HEK293 (cell line): ENCODE results near the gene ZCCHC17.

Experiments used
- CTCF ChIA-PET: fragments of 350-600 bp; formaldehyde crosslinking; extraction: SDS; loops from one replicate; lab custom pipeline; 2021; ENCODE audit warnings: antibody characterized with exemption; lab: Yijun Ruan, JAX
- POLR2A ChIA-PET: fragments of 300-600 bp; formaldehyde crosslinking; extraction: SDS; loops from one replicate; lab custom pipeline; 2020; ENCODE audit warnings: antibody characterized with exemption, inconsistent platforms; lab: Yijun Ruan, JAX
- H3K27ac ChIP-seq: fragments of 200-500 bp; sonication (Bioruptor generic); 2 replicates; pipeline ENCODE4 v1.5.1; 2014; ENCODE audit warnings: low read depth, low read length, control low read depth, inconsistent platforms; ENCODE audit errors: extremely low read depth
- H3K36me3 ChIP-seq, 2 experiments: fragments of 200-500 bp in 1 of 2; sonication (Bioruptor generic) in 1 of 2; 1 replicate in 1 of 2; 2 replicates in 1 of 2; pipeline ENCODE4 v1.5.1; 2014 to 2017; ENCODE audit warnings: inconsistent platforms in 2 of 2, low read length in 2 of 2; ENCODE audit not compliant: control insufficient read depth in 2 of 2, insufficient read depth in 1 of 2
- H3K4me1 ChIP-seq: fragments of 200-500 bp; sonication (Bioruptor generic); 2 replicates; pipeline ENCODE4 v1.5.1; 2014; ENCODE audit warnings: mild to moderate bottlenecking, low read length, inconsistent platforms; ENCODE audit not compliant: control insufficient read depth, insufficient read depth
- H3K4me3 ChIP-seq: 2 replicates; pipeline ENCODE4 v1.5.1; 2011; ENCODE audit warnings: low read depth, mild to moderate bottlenecking, control low read depth, low read length, moderate library complexity
- H3K9me3 ChIP-seq: fragments of 200-500 bp; sonication (Bioruptor generic); 2 replicates; pipeline ENCODE4 v1.5.1; 2014; ENCODE audit warnings: low read depth, low read length, inconsistent platforms; ENCODE audit not compliant: control insufficient read depth, insufficient read depth
- KLF17 ChIP-seq: fragments of 450-650 bp; formaldehyde crosslinking; IDR thresholded peaks from 2 replicates; pipeline ENCODE4 v1.5.1; 2016; ENCODE audit warnings: missing biosample characterization, missing genetic modification characterization
- TCF7L2 ChIP-seq: IDR thresholded peaks from 2 replicates; pipeline ENCODE4 v1.6.1; 2011; ENCODE audit warnings: low read depth, mild to moderate bottlenecking, inconsistent platforms, low read length, moderate library complexity, borderline replicate concordance
- ZBTB11 ChIP-seq: fragments of 450-650 bp; formaldehyde crosslinking; conservative IDR thresholded peaks from 2 replicates; pipeline ENCODE4 v1.5.1; 2016; ENCODE audit warnings: low read depth, missing biosample characterization, missing genetic modification characterization
- ZEB2 ChIP-seq: fragments of 450-650 bp; formaldehyde crosslinking; IDR thresholded peaks from 2 replicates; pipeline ENCODE4 v1.5.1; 2016; ENCODE audit warnings: missing biosample characterization, missing genetic modification characterization
- ZFP69B ChIP-seq: fragments of 450-650 bp; formaldehyde crosslinking; IDR thresholded peaks from 2 replicates; pipeline ENCODE4 v1.5.1; 2016; ENCODE audit warnings: missing biosample characterization, missing genetic modification characterization
- ZNF140 ChIP-seq: fragments of 450-650 bp; formaldehyde crosslinking; IDR thresholded peaks from 2 replicates; pipeline ENCODE4 v1.5.1; 2016; ENCODE audit warnings: missing biosample characterization, missing genetic modification characterization
- ZNF292 ChIP-seq: fragments of 450-650 bp; formaldehyde crosslinking; IDR thresholded peaks from 2 replicates; pipeline ENCODE4 v1.5.1; 2016; ENCODE audit warnings: low read depth, missing biosample characterization, missing genetic modification characterization, borderline replicate concordance
- ZNF473 ChIP-seq: fragments of 450-650 bp; formaldehyde crosslinking; IDR thresholded peaks from 2 replicates; pipeline ENCODE4 v1.5.1; 2017; ENCODE audit warnings: missing biosample characterization, missing genetic modification characterization
- ZNF529 ChIP-seq: fragments of 450-650 bp; formaldehyde crosslinking; IDR thresholded peaks from 2 replicates; pipeline ENCODE4 v1.5.1; 2017; ENCODE audit warnings: missing genetic modification characterization, missing biosample characterization; ENCODE audit not compliant: insufficient replicate concordance
- ZNF629 ChIP-seq: fragments of 450-650 bp; formaldehyde crosslinking; IDR thresholded peaks from 2 replicates; pipeline ENCODE4 v1.5.1; 2017; ENCODE audit warnings: missing biosample characterization, missing genetic modification characterization
- ZNF654 ChIP-seq: fragments of 450-650 bp; formaldehyde crosslinking; IDR thresholded peaks from 2 replicates; pipeline ENCODE4 v1.5.1; 2016; ENCODE audit warnings: low read depth, missing biosample characterization, missing genetic modification characterization
- ZNF660 ChIP-seq: fragments of 450-650 bp; IDR thresholded peaks from 2 replicates; pipeline ENCODE4 v1.5.1; 2018; ENCODE audit warnings: missing biosample characterization, mild to moderate bottlenecking, missing genetic modification characterization
- ZNF747 ChIP-seq: fragments of 450-650 bp; formaldehyde crosslinking; IDR thresholded peaks from 2 replicates; pipeline ENCODE4 v1.5.1; 2016; ENCODE audit warnings: missing biosample characterization, missing genetic modification characterization
- TF ChIP-seq, protein P1 (sequence below): fragments of 450-650 bp; formaldehyde crosslinking; IDR thresholded peaks from 2 replicates; pipeline ENCODE4 v1.5.1; 2016; ENCODE audit warnings: missing biosample characterization, missing genetic modification characterization
- TF ChIP-seq, protein P2 (sequence below): fragments of 450-650 bp; formaldehyde crosslinking; IDR thresholded peaks from 2 replicates; pipeline ENCODE4 v1.5.1; 2017; ENCODE audit warnings: missing biosample characterization, missing genetic modification characterization
- TF ChIP-seq, protein P3 (sequence below): fragments of 450-650 bp; formaldehyde crosslinking; IDR thresholded peaks from 2 replicates; pipeline ENCODE4 v1.5.1; 2017; ENCODE audit warnings: missing biosample characterization, missing genetic modification characterization
- TF ChIP-seq, protein P4 (sequence below): fragments of 450-650 bp; formaldehyde crosslinking; IDR thresholded peaks from 2 replicates; pipeline ENCODE4 v1.5.1; 2016; ENCODE audit warnings: missing biosample characterization, missing genetic modification characterization

ZCCHC17 gene

DNA sequence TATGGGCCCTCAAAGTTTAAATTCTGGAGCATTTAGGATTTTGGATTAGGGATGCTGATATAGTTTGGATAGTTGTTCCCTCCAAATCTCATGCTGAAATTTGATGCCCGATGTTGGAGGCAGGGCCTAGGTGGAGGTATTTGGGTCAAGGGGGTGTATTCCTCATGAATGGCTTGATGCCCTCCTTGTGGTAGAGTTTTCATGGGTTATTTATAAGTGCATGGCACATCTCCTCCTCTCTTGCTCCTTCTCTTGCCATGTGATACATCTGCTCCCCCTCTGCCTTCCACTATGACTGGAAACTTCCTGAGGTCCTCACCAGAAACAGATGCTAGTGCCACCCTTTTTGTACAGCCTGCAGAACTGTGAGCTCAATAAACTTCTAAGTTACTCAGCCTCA lies 39.6 kb upstream of the ZCCHC17 start:
- CTCF ChIA-PET: no interaction called here
- H3K4me3 ChIP-seq: no peak overlapping the region
- H3K4me1 ChIP-seq: no peaks in the 10 kb centered on the region
- H3K9me3 ChIP-seq: no peaks in the 10 kb centered on the region
- H3K27ac ChIP-seq: no peak overlapping the region
- POLR2A ChIA-PET: interaction anchor here (0.7 kb wide), 1 partner anchor 734 kb away, joined by 3 read pairs; no protein-coding TSS in a partner anchor
- peaks cover 8 to 52% of the 10 kb centered on the region in 2 experiments for H3K36me3 ChIP-seq
- TF ChIP-seq, protein P1, sequence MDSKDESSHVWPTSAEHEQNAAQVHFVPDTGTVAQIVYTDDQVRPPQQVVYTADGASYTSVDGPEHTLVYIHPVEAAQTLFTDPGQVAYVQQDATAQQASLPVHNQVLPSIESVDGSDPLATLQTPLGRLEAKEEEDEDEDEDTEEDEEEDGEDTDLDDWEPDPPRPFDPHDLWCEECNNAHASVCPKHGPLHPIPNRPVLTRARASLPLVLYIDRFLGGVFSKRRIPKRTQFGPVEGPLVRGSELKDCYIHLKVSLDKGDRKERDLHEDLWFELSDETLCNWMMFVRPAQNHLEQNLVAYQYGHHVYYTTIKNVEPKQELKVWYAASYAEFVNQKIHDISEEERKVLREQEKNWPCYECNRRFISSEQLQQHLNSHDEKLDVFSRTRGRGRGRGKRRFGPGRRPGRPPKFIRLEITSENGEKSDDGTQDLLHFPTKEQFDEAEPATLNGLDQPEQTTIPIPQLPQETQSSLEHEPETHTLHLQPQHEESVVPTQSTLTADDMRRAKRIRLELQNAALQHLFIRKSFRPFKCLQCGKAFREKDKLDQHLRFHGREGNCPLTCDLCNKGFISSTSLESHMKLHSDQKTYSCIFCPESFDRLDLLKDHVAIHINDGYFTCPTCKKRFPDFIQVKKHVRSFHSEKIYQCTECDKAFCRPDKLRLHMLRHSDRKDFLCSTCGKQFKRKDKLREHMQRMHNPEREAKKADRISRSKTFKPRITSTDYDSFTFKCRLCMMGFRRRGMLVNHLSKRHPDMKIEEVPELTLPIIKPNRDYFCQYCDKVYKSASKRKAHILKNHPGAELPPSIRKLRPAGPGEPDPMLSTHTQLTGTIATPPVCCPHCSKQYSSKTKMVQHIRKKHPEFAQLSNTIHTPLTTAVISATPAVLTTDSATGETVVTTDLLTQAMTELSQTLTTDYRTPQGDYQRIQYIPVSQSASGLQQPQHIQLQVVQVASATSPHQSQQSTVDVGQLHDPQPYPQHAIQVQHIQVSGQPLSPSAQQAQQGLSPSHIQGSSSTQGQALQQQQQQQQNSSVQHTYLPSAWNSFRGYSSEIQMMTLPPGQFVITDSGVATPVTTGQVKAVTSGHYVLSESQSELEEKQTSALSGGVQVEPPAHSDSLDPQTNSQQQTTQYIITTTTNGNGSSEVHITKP (tag by site-specific recombination): no peak
- TF ChIP-seq, protein P2, sequence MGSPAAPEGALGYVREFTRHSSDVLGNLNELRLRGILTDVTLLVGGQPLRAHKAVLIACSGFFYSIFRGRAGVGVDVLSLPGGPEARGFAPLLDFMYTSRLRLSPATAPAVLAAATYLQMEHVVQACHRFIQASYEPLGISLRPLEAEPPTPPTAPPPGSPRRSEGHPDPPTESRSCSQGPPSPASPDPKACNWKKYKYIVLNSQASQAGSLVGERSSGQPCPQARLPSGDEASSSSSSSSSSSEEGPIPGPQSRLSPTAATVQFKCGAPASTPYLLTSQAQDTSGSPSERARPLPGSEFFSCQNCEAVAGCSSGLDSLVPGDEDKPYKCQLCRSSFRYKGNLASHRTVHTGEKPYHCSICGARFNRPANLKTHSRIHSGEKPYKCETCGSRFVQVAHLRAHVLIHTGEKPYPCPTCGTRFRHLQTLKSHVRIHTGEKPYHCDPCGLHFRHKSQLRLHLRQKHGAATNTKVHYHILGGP (tag by site-specific recombination): no peak
- no peak for TF ChIP-seq ZEB2 (tag by site-specific recombination)
- no peak for TF ChIP-seq ZNF292 (tag by site-specific recombination)
- TF ChIP-seq ZNF529 (tag by site-specific recombination): no peak
- no peak for TF ChIP-seq ZNF747 (tag by site-specific recombination)
- no peak for TF ChIP-seq ZBTB11 (tag by site-specific recombination)
- TF ChIP-seq ZNF654: no peak
- no peak for TF ChIP-seq ZNF473 (tag by site-specific recombination)
- TF ChIP-seq ZNF140 (tag by site-specific recombination): no peak
- TF ChIP-seq ZFP69B: no peak
- TF ChIP-seq, protein P3, sequence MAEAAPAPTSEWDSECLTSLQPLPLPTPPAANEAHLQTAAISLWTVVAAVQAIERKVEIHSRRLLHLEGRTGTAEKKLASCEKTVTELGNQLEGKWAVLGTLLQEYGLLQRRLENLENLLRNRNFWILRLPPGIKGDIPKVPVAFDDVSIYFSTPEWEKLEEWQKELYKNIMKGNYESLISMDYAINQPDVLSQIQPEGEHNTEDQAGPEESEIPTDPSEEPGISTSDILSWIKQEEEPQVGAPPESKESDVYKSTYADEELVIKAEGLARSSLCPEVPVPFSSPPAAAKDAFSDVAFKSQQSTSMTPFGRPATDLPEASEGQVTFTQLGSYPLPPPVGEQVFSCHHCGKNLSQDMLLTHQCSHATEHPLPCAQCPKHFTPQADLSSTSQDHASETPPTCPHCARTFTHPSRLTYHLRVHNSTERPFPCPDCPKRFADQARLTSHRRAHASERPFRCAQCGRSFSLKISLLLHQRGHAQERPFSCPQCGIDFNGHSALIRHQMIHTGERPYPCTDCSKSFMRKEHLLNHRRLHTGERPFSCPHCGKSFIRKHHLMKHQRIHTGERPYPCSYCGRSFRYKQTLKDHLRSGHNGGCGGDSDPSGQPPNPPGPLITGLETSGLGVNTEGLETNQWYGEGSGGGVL: no peak
- no peak for TF ChIP-seq ZNF629 (tag by site-specific recombination)
- no peak for TF ChIP-seq ZNF660 (tag by site-specific recombination)
- TF ChIP-seq, protein P4, sequence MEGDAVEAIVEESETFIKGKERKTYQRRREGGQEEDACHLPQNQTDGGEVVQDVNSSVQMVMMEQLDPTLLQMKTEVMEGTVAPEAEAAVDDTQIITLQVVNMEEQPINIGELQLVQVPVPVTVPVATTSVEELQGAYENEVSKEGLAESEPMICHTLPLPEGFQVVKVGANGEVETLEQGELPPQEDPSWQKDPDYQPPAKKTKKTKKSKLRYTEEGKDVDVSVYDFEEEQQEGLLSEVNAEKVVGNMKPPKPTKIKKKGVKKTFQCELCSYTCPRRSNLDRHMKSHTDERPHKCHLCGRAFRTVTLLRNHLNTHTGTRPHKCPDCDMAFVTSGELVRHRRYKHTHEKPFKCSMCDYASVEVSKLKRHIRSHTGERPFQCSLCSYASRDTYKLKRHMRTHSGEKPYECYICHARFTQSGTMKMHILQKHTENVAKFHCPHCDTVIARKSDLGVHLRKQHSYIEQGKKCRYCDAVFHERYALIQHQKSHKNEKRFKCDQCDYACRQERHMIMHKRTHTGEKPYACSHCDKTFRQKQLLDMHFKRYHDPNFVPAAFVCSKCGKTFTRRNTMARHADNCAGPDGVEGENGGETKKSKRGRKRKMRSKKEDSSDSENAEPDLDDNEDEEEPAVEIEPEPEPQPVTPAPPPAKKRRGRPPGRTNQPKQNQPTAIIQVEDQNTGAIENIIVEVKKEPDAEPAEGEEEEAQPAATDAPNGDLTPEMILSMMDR (tag by site-specific recombination): no peak
- no peak for TF ChIP-seq KLF17 (tag by site-specific recombination)
- no peak for TF ChIP-seq TCF7L2
